ENCODE results near the gene PEMT. TPM values are rescaled to one million over a fixed set of nuclear protein-coding genes. Genes with fewer than 3 reads are reported as not detected.

PEMT gene
- total and polyA plus RNA-seq, 9 of the 15 experiments (the other 6 are each of a cell fraction or from before 2014, with no cell fraction given) = 1.4 to 36.4 (median 13.6) TPM

GRCh38 chr17:17476865-17477467, 114.5 kb downstream of the PEMT start, which contains the start of gene MED9 (continued):
- TF ChIP-seq NKRF (IDR thresholded peaks at IDR 0.05; ENCODE audit: borderline replicate concordance) (0 out of 2 replicates have a peak, but pooled peaks have one; percentile 78), MXD1 (CRISPR knock-in tag; IDR thresholded peaks at IDR 0.05; ENCODE audit: borderline replicate concordance, poor library complexity, severe bottlenecking) (no peak), SMAD4 (CRISPR knock-in tag; conservative IDR thresholded peaks at IDR 0.05) (no peak), KLF16 (IDR thresholded peaks at IDR 0.05) (no peak), SRSF3 (IDR thresholded peaks at IDR 0.05; ENCODE audit: insufficient read depth, low read length) (no peak), PKNOX1 (IDR thresholded peaks at IDR 0.05) (no peak), TOE1 (IDR thresholded peaks at IDR 0.05; ENCODE audit: borderline replicate concordance) (no peak), TOE1 (CRISPR knock-in tag; IDR thresholded peaks at IDR 0.05; ENCODE audit: borderline replicate concordance, low read depth) (no peak), FOXK2 (conservative IDR thresholded peaks at IDR 0.05 in 1 of 2, IDR thresholded peaks at IDR 0.05 in 1 of 2; ENCODE audit: low read depth in 2 of 2) (no peak), POLR2A (conservative IDR thresholded peaks at IDR 0.05) (peak; percentile 84), ZNF655 (CRISPR knock-in tag; IDR thresholded peaks at IDR 0.05) (no peak), HDAC8 (tag; IDR thresholded peaks at IDR 0.05) (no peak), CBX8 (IDR thresholded peaks at IDR 0.05; ENCODE audit: borderline replicate concordance, extremely low read depth, low read depth, low read length, poor library complexity, severe bottlenecking) (no peak), SREBF2 (CRISPR knock-in tag; IDR thresholded peaks at IDR 0.05) (no peak), JUN (IDR thresholded peaks at IDR 0.05; ENCODE audit: borderline replicate concordance, low read depth, low read length) (no peak), JUN (CRISPR knock-in tag; IDR thresholded peaks at IDR 0.05; ENCODE audit: borderline replicate concordance) (no peak), GTF3C2 (IDR thresholded peaks at IDR 0.05; ENCODE audit: borderline replicate concordance, extremely low read depth, insufficient read length) (no peak), HMG20B (CRISPR knock-in tag; IDR thresholded peaks at IDR 0.05) (no peak), TRIM24 (IDR thresholded peaks at IDR 0.05) (no peak), ZNF75A (CRISPR knock-in tag; IDR thresholded peaks at IDR 0.05) (no peak), EP400 (IDR thresholded peaks at IDR 0.05) (peak; percentile 85)

Measured in K562 (cell line).